CD1c-positive myeloid dendritic cell (primary cell): ENCODE data around the gene SEPTIN5.

Source experiments
- DNase-seq: peaks from one replicate; pipeline ENCODE4 v3.0.0-alpha.2; 2016; ENCODE audit errors: extremely low spot score

SEPTIN5 gene

GRCh38 chr22:19748139-19748538, 33.8 kb downstream of the SEPTIN5 start:
- no peak for DNase-seq

GRCh38 chr22:19748991-19749664, 34.8 kb downstream of the SEPTIN5 start:
- DNase-seq = no peak

GRCh38 chr22:19749876-19750275, 35.6 kb downstream of the SEPTIN5 start:
- DNase-seq = no peak

- DNase-seq = no peak
Observed at GRCh38 chr22:19750507-19751490, 36.5 kb downstream of the SEPTIN5 start.

- no peak for DNase-seq
Observed at GRCh38 chr22:19751497-19752245, 37.4 kb downstream of the SEPTIN5 start.

GRCh38 chr22:19753090-19753842, 39.0 kb downstream of the SEPTIN5 start:
- no peak for DNase-seq

GRCh38 chr22:19753996-19754700, 39.8 kb downstream of the SEPTIN5 start:
- DNase-seq = no peak

GRCh38 chr22:19754701-19755144, 40.4 kb downstream of the SEPTIN5 start:
- DNase-seq = no peak

- no peak for DNase-seq
Observed at GRCh38 chr22:19755145-19755710, 40.9 kb downstream of the SEPTIN5 start.

GRCh38 chr22:19755722-19756287, 41.5 kb downstream of the SEPTIN5 start:
- DNase-seq = no peak

- peak; percentile 39 for DNase-seq
Observed at GRCh38 chr22:19756288-19757128, 42.2 kb downstream of the SEPTIN5 start.

GRCh38 chr22:19757140-19757984, 43.1 kb downstream of the SEPTIN5 start:
- DNase-seq = peak; percentile 28

- DNase-seq = no peak
Observed at GRCh38 chr22:19757985-19758895, 43.9 kb downstream of the SEPTIN5 start.

GRCh38 chr22:19758896-19759426, 44.7 kb downstream of the SEPTIN5 start:
- DNase-seq = no peak

- no peak for DNase-seq
Observed at GRCh38 chr22:19759427-19760057, 45.2 kb downstream of the SEPTIN5 start.
